HG02571 (cell line): ENCODE results near the gene LCMT2.
"Not testable (repeated sequence)": the region's sequence is repeated elsewhere in the genome, so short reads cannot be mapped to it uniquely, and the experiment has no call there.

ENCODE experiments used
- ATAC-seq: cut with Tn5 transposase; IDR thresholded peaks from one replicate; pipeline ENCODE4 v1.9.1; 2021; ENCODE audit warnings: mild to moderate bottlenecking, moderate library complexity; ENCODE audit not compliant: unreplicated experiment

The LCMT2 gene

GRCh38 chr15:43316016-43316970, 14.1 kb downstream of the LCMT2 start:
- no peak for ATAC-seq

GRCh38 chr15:43314171-43314570, 16.2 kb downstream of the LCMT2 start:
- no peak for ATAC-seq

- ATAC-seq = no peak
These were observed 18.0 kb downstream of the LCMT2 start for GRCh38 chr15:43312378-43312777.

- ATAC-seq = no peak
These were observed 28.1 kb downstream of the LCMT2 start, which contains the start of gene TGM7 for GRCh38 chr15:43302205-43302817. TGM7 (minus strand) TSS chr15:43302255.

GRCh38 chr15:43299884-43300283, 30.5 kb downstream of the LCMT2 start:
- ATAC-seq = no peak

- ATAC-seq = no peak
These were observed 31.0 kb downstream of the LCMT2 start for GRCh38 chr15:43299411-43299810.

GRCh38 chr15:43294091-43294706, 36.2 kb downstream of the LCMT2 start:
- no peak for ATAC-seq

GRCh38 chr15:43293432-43293831, 36.9 kb downstream of the LCMT2 start:
- no peak for ATAC-seq

- ATAC-seq = no peak
These were observed 37.8 kb downstream of the LCMT2 start for GRCh38 chr15:43292375-43293078.

- not testable (repeated sequence) for ATAC-seq
These were observed 40.7 kb downstream of the LCMT2 start for GRCh38 chr15:43289656-43290055.

GRCh38 chr15:43287254-43287653, 43.1 kb downstream of the LCMT2 start:
- no peak for ATAC-seq

- ATAC-seq = no peak
These were observed 44.3 kb downstream of the LCMT2 start for GRCh38 chr15:43286074-43286473.

- ATAC-seq = no peak
These were observed 44.8 kb downstream of the LCMT2 start for GRCh38 chr15:43285609-43286037.

GRCh38 chr15:43283526-43283925, 46.8 kb downstream of the LCMT2 start:
- ATAC-seq = no peak

GRCh38 chr15:43281926-43282602, 48.3 kb downstream of the LCMT2 start:
- ATAC-seq = no peak

GRCh38 chr15:43280996-43281395, 49.4 kb downstream of the LCMT2 start:
- no peak for ATAC-seq

GRCh38 chr15:43279496-43279895, 50.9 kb downstream of the LCMT2 start:
- no peak for ATAC-seq

- ATAC-seq = no peak
These were observed 51.5 kb downstream of the LCMT2 start for GRCh38 chr15:43278869-43279268.

- ATAC-seq = no peak
These were observed 52.5 kb downstream of the LCMT2 start for GRCh38 chr15:43277901-43278300.

- ATAC-seq = no peak
These were observed 53.0 kb downstream of the LCMT2 start for GRCh38 chr15:43277231-43277823.
